ENCODE measurements around the gene SWT1.
A peak's percentile ranks its signal among the peaks of the same experiment; 100 is the strongest.
"Not testable (repeated sequence)": the region's sequence is repeated elsewhere in the genome, so short reads cannot be mapped to it uniquely, and the experiment has no call there.

The SWT1 gene

DNA sequence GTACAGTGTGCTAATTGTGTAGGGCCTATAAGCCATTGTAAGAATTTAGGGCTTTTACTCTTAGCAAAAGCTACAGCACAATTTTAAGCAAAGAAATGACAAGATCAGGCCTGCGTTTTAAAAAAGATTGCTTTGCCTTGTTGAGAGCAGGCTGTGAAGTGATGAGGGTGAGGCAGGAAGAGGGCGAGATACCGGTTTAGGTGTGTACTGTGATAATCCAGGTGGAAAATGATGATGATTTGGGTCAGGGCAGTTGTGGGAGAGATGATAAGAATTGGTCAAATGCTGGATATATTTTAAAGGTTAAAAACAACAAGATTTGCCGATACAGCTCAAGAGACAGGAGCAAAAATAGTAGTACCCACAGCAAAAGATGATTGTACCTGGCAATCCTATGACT is 72.0 kb downstream of the SWT1 start:
- TF ChIP-seq, protein P1, sequence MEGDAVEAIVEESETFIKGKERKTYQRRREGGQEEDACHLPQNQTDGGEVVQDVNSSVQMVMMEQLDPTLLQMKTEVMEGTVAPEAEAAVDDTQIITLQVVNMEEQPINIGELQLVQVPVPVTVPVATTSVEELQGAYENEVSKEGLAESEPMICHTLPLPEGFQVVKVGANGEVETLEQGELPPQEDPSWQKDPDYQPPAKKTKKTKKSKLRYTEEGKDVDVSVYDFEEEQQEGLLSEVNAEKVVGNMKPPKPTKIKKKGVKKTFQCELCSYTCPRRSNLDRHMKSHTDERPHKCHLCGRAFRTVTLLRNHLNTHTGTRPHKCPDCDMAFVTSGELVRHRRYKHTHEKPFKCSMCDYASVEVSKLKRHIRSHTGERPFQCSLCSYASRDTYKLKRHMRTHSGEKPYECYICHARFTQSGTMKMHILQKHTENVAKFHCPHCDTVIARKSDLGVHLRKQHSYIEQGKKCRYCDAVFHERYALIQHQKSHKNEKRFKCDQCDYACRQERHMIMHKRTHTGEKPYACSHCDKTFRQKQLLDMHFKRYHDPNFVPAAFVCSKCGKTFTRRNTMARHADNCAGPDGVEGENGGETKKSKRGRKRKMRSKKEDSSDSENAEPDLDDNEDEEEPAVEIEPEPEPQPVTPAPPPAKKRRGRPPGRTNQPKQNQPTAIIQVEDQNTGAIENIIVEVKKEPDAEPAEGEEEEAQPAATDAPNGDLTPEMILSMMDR (IDR thresholded peaks at IDR 0.05; ENCODE audit: control insufficient read depth, insufficient read depth, low read depth, low read length, missing control alignments), result no peak
- DNase-seq (ENCODE audit: low read depth), result no peak

DNA sequence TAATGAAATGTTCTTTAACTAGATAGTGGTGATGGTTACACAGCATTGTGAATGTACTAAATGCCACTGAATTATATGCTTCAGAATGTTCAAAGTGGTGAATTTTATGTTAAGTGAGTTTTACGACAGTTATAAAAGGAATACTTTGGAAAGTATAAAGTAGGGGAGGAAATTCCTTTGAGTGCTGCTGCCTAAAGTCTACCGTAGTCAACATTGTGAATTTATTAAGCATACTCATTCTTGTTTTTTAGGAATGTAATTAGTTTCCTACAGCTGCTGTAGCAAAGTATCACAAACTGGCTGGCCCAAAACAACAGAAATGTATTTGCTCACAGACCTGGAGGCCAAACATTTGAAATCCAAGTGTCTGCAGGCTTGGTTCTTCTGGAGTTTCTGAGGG is 73.0 kb downstream of the SWT1 start:
- no peak overlapping the region for H3K4me3 ChIP-seq (ENCODE audit: control insufficient read depth, low read depth, low read length)
- TF ChIP-seq, protein P1 (IDR thresholded peaks at IDR 0.05; ENCODE audit: control insufficient read depth, insufficient read depth, low read depth, low read length, missing control alignments), result no peak
- DNase-seq (ENCODE audit: low read depth), result peak; percentile 8

More for the DNA sequence above, 72.0 kb downstream of the SWT1 start:
- no peak overlapping the region for H3K4me3 ChIP-seq (ENCODE audit: control insufficient read depth, low read depth, low read length)

DNA sequence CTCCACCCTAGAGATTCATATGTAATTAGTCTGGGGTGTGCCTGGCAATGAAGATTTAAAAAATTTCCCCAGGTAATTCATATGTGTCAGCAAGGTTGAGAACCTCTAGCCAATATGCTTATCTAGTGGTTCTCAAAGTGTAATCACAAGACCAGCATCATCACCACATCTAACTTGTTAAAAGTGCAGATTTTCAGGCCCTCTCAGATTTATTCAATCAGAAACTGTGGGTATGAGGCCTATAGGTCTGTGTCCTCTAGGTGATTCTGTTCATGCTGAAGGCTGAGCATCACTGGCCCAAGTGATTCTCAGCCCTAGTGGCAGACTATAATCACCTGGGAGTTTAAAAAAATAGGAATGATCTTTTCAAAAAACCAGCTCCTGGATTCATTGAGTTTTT is 75.9 kb downstream of the SWT1 start:
- H3K4me3 ChIP-seq (ENCODE audit: control insufficient read depth, low read depth, low read length), result no peak overlapping the region
- no peak for DNase-seq (ENCODE audit: low read depth)
- TF ChIP-seq, protein P1 (IDR thresholded peaks at IDR 0.05; ENCODE audit: control insufficient read depth, insufficient read depth, low read depth, low read length, missing control alignments), result no peak

DNA sequence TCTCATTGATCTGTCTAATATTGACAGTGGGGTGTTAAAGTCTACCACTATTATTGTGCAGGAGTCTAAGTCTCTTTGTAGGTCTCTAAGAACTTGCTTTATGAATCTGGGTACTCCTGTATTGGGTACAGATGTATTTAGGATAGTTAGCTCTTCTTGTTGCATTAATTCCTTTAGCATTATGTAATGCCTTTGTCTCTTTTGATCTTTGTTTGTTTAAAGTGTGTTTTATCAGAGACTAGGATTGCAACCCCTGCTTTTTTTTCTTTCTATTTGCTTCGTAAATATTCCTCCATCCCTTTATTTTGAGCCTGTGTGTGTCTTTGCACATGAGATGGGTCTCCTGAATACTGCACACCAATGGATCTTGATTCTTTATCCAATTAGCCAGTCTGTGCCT is 77.2 kb downstream of the SWT1 start:
- not testable (repeated sequence) for DNase-seq (ENCODE audit: low read depth); H3K4me3 ChIP-seq (ENCODE audit: control insufficient read depth, low read depth, low read length)

DNA sequence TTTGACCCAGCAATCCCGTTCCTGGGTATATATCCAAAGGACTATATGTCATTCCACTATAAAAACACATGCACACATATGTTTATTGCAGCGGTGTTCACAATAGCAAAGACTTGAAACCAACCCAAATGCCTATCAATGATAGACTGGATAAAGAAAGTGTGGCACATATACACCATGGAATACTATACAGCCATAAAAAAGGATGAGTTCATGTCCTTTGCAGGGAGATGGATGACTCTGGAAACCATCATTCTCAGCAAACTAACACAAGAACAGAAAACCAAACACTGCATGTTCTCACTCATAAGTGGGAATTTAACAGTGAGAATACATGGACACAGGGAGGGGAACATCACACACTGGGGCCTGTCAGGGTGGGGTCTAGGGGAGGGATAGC is 80.2 kb downstream of the SWT1 start:
- DNase-seq (ENCODE audit: low read depth); H3K4me3 ChIP-seq (ENCODE audit: control insufficient read depth, low read depth, low read length): not testable (repeated sequence)

DNA sequence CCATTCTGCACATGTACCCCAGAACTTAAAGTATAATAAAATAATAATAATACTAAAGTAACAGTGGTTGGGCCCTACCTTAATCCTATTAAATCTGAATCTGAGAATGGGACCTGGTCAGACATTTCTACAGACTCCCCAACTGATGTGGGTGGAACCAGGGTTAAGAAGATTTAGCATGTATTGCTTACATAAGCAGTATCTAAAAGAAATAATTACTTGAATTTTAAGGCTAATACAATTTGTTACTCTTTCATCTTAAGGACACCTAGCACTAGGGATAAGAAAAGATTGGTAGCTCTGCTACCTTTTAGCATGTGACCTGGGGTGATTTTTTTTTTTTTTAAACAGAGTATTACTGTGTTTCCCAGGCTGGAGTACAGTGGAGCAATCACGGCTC is 80.7 kb downstream of the SWT1 start:
- TF ChIP-seq, protein P1 (IDR thresholded peaks at IDR 0.05; ENCODE audit: control insufficient read depth, insufficient read depth, low read depth, low read length, missing control alignments), result no peak

DNA sequence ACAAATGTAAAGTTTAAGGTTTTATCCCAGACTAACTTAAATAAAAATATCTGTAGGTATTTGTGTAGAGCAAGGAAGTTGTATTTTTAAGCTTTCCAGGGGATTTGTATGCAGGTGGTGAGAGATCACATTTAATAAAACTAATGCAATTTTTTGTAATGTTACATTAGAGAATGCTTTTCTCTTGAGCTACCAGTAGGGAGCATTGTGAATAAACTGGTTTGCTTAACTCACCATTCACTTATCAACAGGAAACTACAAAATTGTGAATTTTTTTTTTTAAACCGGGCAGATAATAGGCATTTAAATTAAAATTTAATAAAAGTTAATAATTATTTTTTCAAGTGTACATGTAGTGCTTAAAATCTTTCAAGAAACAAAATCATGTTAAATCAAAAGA is 81.5 kb downstream of the SWT1 start:
- TF ChIP-seq, protein P1 (IDR thresholded peaks at IDR 0.05; ENCODE audit: control insufficient read depth, insufficient read depth, low read depth, low read length, missing control alignments), result peak; percentile 45
- no peak for DNase-seq (ENCODE audit: low read depth)
- no peak overlapping the region for H3K4me3 ChIP-seq (ENCODE audit: control insufficient read depth, low read depth, low read length)

More for the DNA sequence above, 80.7 kb downstream of the SWT1 start:
- H3K4me3 ChIP-seq (ENCODE audit: control insufficient read depth, low read depth, low read length), result no peak overlapping the region
- DNase-seq (ENCODE audit: low read depth), result no peak

DNA sequence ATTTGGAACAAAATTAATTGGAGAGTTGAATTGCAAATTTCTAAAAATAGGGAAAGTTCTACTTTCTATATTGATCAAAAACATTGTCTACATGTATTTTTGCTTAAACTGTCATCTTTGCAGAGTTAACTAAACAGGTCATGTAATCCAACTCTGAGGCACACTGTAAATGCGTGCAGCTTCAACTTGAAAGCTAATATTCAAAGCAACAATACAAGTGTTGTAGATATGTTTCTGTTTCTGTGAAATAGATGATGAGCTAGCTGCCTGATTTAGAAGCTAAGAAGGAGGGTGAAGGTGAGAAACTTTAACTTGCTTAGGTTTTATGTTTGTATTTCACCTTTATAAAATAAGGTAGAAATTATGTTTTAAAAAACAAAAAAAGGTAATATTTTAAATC is 82.9 kb downstream of the SWT1 start:
- TF ChIP-seq, protein P1 (IDR thresholded peaks at IDR 0.05; ENCODE audit: control insufficient read depth, insufficient read depth, low read depth, low read length, missing control alignments), result no peak
- H3K4me3 ChIP-seq (ENCODE audit: control insufficient read depth, low read depth, low read length), result no peak overlapping the region
- DNase-seq (ENCODE audit: low read depth), result no peak
